Left renal pelvis (tissue), 4 donors: ENCODE data around the gene DEFB108B. TPM values are rescaled to one million over a fixed set of nuclear protein-coding genes. Genes with fewer than 3 reads are reported as not detected.
A peak's percentile ranks its signal among the peaks of the same experiment; 100 is the strongest.
"Not testable (repeated sequence)": the region's sequence is repeated elsewhere in the genome, so short reads cannot be mapped to it uniquely, and the experiment has no call there.

Experiments used
- DNase-seq, 4 donors: peaks; one replicate each; pipeline ENCODE4 v3.0.0-alpha.2; 2013; ENCODE audit warnings: low read depth in 4 of 4, low spot score in 3 of 4
- polyA plus RNA-seq, 4 donors: library from polyadenylated mRNA; unstranded; fragments of 120-200 nt; gene quantifications; one replicate each; pipeline ENCODE4 v1.2.1, GENCODE V29; 2013; ENCODE audit not compliant: insufficient read length in 4 of 4

Gene DEFB108B, protein sequence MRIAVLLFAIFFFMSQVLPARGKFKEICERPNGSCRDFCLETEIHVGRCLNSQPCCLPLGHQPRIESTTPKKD
- not detected for polyA plus RNA-seq

DNA sequence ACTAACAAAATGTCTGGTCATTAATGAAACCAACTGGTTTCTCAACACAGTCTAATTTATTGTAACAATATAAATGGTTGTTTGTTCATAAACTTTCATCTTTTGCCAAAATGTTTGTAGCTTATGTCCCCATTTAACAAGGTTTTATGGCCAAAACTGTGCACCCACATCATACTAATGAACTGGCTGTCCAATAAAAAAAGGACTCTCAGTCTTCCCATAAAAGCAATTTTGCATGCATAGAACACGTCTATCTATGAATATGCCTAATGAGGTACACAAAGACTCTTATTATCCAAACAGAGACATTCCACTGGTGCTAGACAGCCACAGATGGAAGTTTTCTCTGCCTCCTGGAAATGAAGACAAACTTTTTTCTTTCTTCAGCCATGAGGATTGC is at the start of gene DEFB108B:
Gene DEFB108B, plus strand, starts transcription at position 390 of the 400 bp plus-strand sequence. Its CDS starts 0 bp downstream, at position 390.
- not testable (repeated sequence) for DNase-seq

DNA sequence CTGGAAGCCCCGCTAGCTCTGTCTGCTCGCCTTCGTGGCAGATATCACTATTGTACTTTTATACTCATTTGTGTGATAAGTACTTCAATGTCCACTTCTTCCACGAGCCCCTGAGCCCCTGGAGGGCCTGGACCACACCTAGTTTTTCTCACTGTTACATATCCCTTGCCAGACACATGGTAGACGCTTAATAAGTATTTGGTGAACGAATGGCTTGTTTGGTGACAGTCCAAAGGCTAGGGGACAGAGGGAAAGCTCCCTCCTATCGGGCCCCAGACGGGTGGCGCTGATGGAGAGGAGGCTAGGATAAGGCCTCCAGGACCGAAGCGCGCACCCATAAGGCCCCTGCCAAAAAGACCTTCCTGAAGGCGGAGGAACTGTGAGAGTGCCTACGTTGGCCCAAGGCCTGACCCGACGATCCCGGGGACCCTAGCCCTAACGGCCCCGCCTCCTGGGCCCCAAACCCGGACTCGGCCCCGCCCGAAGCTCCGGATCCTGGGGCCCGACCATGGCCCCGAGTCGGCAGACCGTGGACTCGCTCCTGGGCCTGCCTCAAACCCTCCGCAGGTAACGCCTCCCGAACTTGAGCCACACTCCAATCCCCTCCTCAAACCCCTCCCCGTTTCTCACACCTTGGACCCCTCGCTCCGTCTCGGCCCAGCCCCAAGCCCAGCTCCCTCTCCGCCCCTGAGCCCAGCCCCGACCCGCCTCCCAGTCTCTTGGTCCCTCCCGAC is 46.7 kb upstream of the DEFB108B start:
- peak; percentile 74 to 79 (median 76) for DNase-seq

DNA sequence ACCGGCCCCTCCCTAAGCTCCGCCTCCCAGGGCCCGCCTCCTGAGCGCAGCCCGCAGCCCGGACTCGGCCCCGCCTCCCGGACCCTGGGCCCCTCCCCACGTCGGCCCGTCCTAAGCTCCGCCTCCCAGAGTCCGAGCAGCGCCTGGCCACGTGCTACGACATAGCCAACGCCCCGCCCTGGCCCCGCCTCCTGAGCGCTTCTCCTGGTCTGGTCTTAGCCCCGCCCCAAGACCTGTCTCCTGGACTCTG is 46.2 kb upstream of the DEFB108B start:
- peak in 2 of 4 donors; percentile 95 to 96 for DNase-seq

DNA sequence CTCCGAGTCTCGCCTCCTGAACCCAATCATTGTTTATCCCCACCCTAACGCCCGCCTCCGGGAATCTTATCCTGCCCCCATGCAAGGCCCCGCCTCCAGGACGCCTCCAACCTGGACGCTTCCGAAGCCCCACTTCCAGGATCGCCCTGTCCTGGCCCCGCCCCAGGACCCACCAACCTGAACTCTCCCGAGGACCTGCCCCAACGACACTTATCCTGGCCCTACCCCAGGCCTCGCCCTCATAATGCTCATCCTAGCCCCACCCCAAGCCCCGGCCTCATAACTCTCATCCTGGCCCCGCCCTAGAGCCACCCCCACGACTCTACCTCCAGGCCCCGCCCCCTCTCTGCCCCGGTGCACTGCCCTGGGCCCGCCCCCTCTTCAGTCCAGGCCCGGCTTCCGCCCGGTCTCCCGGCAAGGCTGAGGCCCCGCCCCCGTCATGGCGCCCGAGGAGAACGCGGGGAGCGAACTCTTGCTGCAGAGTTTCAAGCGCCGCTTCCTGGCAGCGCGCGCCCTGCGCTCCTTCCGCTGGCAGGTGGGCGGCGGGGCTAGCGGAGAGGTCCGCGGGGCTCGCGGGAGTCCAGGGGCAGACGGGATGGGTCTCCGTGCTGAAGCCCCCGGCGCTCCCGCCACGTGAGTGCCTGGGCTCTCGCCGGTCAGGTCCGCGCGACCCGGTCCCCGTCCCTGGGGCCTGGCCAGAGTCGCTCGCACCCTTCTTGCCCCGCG is 45.7 kb upstream of the DEFB108B start:
- DNase-seq = peak; percentile 81 to 97 (median 88)

DNA sequence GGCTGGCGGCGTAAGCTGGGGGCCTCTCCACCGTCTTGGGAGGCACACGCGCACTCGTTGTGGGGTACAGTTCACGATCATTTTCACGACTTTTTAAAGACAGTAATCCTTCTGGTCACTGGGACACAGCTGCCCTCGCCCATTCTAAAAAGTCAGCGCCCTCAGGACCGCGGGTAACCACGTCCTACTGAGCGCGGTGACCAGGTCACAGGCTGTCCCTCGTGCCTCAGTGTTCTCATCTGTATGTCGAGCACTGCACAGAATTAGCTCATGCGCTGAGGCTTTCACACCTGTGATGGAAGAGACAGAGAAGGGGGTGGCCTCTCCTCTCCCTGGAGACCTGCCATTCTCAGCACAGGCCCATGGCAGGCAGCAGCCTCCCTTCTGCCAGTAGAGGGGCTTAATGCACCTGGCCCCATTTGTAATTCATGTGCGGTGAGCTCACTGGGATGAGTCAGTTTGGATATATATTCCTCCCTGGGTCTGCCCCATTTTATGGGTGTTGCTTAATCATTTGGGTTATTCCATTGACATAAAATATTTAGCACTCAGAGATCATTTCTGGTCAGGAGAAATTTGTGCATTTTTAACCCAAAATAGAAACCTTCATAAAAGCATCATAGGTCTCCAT is 45.1 kb upstream of the DEFB108B start:
- DNase-seq = not testable (repeated sequence)

DNA sequence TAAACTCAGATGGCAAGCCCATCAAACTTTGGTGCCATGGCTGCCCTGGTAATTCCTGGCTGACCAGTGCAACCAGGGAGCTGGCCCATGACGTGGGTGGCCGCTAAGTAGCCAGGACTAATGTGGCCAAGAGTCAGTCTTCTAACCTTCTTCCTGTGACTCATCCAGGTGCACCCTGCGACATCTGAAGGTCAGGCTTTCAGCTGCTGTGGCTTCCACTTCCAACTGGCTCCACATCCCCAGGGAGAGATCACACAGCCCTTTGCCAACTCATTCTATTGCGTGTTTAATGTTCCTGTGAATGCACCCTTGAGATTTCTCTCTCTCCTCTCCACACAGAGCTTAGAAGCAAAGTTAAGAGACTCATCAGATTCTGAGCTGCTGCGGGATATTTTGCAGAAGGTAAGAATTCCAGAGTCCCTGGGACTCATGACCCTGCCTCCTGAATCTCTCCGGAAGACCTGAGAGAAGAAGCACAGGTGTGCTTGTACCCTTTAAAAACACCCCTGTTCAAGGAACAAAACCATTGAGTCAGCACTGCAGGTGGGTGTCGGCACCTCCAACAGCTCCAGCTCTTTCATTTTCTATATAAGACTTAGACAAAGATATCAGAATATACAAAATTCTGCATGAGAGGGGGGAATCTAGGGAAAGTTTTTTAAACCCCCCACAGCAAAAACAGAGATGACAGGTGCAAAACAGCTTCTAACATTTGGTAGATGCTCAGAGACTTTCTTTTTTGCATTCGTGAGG is 43.4 kb upstream of the DEFB108B start:
- DNase-seq = not testable (repeated sequence)

DNA sequence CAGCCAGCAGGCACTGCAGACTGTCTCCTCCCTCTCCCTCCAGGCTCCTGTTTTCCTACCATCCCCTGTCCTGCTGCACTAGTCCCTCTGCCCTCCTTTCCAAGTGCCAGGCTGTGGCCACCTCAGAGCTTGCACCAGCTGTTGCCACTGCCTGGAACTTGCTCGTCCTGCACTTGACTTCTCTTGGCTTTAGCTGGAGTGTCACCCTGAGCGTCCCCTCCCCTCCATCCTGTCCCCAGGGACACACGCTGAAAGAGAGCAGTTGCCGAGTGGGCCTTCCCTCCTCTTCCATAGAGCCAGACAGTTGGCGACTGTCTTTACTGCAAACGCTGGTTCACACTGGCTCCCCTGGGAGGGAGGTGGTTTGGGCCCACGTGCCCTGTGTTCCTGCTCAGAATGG is 41.9 kb upstream of the DEFB108B start:
- DNase-seq = not testable (repeated sequence)

DNA sequence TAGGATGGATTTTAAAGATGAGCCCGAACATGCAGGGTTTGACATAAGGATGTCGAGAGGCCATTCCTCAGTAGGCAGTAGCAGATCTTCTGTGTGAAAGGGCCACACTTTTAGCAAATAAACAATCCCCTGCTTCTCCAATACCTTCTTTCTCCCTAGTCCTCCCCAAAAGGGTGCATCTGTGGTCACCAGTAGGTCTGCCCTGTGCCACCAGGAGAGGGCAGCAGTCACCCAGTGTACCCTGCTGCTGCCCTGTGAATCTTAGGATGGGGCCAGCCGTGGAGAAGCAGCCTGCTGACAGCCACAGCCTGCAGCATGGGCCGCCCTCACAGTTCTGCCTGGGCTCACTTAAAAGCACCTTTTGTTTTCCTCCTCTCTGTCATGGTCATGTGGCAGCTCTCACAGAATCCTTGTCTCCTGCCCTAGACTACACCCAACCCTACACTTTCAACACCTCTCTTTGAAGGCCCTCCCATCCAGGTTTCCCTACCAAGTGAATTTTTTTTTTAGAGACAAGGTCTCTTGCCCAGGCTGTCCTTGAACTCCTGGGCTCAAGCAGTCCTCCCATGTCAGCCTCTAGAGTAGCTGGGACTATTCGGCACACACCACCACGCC is 40.3 kb upstream of the DEFB108B start:
- not testable (repeated sequence) for DNase-seq

DNA sequence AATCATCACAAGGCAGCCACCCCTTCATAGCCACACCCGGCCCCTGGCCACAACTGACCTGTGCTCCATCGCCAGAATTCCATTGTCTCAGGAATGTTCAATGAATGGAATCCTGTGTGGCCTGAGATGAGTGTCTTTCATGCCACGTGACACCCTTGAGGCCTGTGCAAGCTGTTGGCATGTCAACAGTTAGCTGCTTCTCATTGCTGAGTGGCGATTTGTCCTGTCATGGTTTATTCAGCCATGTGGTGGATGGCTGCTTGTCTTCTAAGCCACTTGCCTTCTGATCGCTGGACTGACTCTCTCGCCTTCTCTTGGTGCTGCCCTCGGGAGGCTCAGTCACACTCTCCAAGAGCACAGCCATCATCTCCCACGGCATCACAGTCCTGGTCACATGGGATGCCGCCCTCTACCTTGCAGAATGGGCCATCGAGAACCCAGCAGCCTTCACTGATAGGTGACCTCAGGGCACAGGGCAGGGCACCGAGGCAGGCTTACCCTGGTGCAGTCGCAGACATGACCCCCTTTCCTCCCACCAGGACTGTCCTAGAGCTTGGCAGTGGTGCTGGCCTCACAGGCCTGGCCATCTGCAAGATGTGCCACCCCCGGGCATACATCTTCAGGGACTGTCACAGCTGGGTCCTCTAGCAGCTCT is 38.5 kb upstream of the DEFB108B start:
- not testable (repeated sequence) for DNase-seq

DNA sequence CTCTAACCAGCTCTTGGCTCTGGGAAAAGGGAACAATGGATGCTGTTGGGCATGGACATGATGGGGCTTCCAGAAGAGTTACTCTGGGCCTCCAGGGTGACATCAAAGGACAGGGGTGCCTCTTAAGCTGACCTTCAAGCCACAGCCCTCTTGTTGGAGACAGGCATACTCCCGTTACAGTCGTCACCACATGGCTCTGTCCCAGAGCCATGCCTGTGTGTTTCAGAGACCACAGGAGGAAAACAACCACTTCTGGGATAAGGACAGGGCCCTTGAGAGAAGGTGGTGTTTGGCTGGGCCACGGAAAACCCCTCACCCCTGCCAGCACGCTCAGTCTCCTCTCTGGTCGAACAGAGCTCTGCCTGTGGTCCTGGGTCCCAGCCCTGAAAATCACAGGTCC is 37.8 kb upstream of the DEFB108B start:
- DNase-seq = not testable (repeated sequence)

DNA sequence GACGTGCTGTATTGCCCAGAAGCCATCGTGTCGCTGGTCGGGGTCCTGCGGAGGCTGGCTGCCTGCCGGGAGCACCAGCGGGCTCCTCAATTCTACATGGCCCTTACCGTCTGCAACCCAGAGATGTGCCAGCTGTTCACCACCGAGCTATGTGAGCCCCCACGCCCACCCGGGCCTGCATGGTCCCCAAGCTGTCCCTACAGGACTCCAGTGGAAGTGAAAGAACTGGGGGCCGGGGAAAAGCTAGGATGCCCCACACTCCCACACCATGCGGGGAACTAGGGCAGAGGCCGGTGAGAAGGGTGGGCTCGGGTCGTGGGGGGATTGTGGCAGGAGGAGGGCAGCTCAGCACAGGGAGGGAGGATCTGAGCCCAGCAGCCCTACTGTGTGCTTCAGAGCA is 37.0 kb upstream of the DEFB108B start:
- DNase-seq = not testable (repeated sequence)

DNA sequence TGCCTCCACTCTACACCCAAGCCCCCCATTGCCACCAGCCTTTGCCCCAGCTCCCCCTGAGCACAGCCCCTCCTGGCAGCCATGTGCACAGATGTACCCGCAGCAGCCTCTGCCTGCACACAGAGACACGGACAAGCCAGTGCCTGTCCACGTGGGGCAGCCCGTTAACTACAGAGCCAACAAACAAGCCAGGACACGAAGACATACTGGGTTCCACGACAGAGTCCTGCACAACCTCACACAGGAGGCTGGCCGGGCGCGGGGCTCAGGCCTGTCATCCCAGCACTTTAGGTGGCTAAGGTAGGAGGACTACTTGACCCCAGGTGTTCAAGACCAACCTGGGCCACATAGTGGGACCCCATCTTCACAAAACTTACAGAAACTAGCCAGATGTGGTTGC is 36.2 kb upstream of the DEFB108B start:
- not testable (repeated sequence) for DNase-seq

DNA sequence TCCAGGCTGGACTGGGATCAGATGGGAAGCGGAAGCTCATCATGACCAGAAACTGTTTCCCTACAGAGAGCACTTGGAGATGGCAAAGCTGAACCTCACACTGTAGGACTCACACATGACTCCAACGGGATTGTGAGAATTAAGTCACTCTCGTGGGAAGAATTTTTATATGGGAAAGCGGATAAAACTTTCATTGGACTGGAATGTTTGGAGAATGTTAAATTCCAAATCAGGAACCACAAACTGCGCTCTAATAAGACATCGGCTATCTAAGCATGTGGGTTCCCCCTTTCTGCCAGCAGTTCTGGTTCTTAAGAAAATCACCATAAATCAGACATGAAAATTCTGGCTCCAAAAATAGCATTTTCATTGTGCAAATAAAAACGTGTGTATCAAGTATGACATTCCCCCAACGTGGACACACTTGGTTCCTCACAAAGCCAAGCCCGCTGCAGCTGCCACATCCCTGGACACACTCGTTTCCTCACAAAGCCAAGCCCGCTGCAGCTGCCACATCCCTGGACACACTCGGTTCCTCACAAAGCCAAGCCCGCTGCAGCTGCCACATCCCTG is 33.4 kb upstream of the DEFB108B start:
- not testable (repeated sequence) for DNase-seq

DNA sequence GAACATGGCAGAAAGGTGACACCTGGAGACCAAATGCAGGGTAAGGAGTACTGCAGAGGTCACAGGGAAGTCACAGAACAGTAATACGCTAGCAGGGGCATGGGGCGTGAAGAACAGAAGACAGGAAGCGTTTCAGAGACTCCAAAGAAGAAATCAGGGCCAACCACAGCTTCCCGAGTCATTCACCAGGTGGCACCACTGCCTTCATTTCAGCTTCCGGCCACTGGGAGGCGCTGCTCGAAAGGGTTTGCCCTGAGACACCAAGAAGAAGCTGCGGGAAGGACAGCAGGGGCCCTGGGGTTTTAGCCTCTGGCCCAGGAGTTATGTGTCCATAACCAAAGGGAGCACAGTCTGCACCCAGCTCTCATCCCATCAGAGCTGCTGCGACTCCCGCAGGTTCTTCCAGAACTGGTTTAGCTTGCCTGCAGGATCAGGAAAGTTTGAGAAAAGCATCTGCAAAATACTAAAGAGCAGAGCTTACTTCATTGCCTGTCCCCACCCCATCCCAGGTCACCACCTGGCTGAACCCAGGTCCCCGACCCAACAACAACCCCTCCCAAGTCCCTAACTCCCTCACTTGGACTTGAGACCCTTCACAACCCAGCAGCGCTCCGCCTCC is 32.6 kb upstream of the DEFB108B start:
- DNase-seq = peak in 1 of 4 donors; percentile 41

DNA sequence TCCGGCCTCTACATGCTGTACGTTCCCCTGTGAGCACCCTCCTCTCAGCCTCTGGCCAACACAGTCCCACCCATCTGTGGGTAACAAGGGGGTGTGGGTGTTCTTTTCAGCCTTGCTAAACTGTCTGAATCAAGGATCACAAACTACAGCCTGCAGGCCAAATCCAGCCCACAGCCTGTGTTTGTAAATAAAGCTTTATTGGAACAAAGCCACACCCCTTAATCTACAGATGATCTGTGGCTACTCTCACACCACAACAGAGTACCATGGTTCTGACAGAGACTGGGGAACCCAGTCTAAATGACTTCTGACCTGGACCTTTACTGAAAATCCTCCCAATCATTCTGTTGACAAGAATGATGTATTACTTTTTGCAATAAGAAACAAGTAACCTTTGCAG is 32.0 kb upstream of the DEFB108B start:
- DNase-seq = not testable (repeated sequence)

DNA sequence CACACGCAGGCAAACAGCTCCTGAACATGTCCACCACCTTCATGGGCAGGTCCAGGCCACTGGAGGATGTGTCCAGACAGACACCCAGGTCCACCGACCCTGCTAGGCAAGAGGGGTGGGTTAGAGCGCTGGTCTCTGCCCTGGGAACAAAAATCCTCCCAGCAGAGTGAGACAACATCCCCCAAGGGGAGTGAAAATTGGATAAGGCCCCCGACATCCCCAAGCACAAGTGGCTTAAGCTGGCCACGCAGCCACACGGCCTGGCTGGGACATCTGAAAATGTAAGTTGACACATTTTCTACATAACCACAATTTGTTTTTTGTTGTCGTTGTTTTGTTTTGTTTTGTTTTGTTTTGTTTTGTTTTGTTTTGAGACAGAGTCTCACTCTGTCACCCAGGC is 30.1 kb upstream of the DEFB108B start:
- not testable (repeated sequence) for DNase-seq

DNA sequence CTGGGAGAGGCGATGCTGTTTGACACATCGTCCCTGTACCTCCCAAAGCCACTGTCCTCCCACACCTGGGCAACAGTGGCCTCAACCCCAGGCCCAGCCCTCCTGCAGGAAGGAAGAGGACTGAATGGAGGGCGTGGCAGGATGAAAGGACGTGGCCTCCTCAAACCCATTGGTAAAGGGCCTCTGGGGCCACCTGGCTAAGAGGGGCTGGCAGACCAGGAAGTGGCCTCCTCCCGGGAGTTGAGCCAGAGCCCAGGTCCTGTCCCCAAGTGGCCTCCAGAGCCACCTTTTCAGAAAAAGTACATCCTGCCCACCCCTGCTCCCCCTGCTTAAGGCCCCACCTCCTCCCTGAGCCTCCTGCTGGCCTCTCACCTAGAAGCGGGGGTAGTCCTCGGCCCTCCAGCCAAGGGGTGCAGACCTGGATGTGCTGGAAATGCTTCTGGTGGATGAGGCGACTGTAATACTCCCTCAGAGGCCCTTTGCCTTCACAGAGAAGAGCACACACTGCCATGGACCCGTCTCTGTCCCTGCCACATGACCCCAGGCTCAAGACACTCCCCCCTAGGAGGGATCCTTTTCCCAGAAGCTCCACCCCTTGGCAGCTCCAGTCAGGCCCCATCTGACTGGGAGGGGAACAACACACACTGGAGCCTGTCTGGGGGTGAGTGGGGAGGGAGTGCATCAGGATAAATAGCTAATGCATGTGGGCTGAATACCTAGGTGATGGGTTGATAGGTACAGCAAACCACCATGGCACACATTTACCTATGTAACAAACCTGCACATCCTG is 28.6 kb upstream of the DEFB108B start:
- not testable (repeated sequence) for DNase-seq

DNA sequence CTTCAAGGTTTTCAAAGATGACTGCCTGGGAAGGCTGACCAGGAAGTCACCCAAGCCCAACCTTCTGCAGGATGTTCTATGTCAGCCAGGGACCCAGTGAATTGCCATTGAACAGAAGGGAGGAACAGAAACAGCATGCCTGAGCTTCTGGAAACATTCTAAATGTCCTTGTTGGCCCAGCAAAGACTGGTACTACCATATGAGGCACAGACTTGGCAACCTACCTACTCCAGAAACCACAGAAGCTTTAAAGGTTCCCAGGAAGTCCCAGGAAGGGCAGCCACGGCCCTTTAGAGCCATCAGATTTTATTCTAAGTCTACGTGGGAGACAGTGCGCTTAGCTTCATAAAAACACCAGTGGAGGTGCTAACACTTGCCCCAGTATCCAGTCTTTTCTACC is 20.5 kb upstream of the DEFB108B start:
- DNase-seq = not testable (repeated sequence)
